ENCODE results near the gene PHLPP2.

Gene PHLPP2

DNA sequence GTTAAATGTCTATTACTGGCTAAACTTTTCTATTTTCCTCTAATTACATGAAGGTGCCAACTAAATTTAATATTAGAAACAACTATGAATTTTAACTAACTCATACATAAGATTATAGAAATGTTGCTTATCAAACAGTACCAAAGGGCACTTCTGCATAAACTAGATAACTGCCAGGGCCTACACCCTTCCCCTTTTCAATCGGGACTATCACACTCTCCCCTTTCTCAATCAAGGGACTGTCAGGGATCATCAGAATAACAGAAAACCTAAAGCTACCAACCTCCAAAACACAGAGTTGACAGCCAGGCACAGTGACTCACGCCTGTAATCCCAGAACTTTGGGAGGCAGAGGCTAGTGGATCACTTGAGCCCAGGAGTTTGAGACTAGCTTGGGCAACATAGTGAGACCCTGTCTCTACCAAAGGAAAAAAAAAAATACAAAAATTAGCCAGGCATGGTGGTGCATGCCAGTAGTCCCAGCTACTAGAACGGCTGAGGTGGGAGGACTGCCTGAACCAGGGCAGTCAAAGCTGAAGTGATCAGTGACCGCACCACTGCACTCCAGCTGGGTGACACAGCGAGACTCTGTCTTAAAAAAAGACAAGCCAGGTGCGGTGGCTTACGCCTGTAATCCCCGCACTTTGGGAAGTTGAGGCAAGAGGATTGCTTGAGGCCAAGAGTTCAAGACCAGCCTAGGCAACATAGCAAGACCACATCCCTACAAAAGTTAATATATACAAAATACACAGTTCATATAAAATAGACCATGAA lies 3.2 kb upstream of the PHLPP2 start:
- H3K36me3 Mint-ChIP-seq (ENCODE audit: low read depth), result peaks cover 20% of the 10 kb centered on the region
- no peak overlapping the region for H3K4me3 Mint-ChIP-seq
- H3K27ac Mint-ChIP-seq, result no peak overlapping the region
- H3K4me1 Mint-ChIP-seq (ENCODE audit: low read depth), result peaks cover 15% of the 10 kb centered on the region
- peaks cover 15% of the 10 kb centered on the region for H3K27me3 Mint-ChIP-seq (ENCODE audit: low read depth)
- H3K9me3 Mint-ChIP-seq, result no peaks in the 10 kb centered on the region

DNA sequence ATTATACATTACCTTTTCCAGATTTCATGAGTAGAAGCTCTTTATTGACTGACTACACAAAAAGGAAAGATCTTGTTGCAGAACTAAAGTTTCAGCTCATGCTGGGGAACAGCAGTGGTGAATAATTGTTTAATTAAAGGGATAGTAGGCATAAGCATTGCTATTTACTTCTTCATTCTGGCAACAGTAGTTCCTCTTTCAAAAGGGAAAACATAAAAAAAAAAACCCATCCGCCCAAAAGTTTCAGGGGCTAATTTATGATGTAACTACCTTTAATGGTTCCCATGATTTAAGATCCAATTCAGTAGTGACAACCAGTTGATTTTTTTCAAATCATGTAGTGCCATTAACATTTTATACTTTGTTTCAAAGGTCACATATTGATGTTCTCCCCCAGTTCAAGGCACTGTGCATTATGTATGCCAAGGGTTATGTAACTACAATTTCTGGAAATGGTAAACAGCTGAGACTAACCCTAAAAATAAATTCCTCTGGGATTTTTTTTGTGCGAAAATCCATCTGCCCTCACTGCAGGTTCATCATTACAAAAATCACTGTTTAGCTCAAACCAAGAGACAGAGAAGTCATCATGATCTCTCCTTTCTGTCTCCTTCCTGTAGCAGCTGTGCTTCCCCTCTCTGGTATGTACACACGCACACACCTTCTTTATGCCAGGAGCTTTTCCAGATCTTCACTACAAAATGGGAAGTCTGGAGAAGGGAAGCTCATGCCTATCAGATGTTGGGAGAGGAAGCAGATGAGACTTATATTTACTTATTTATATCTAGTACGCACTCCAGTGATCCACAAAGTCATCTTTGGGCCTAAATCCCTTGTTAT lies 2.2 kb upstream of the PHLPP2 start:
- H3K27me3 Mint-ChIP-seq (ENCODE audit: low read depth), result peaks cover 15% of the 10 kb centered on the region
- H3K27ac Mint-ChIP-seq, result no peak overlapping the region
- peaks cover 10% of the 10 kb centered on the region for H3K36me3 Mint-ChIP-seq (ENCODE audit: low read depth)
- no peaks in the 10 kb centered on the region for H3K9me3 Mint-ChIP-seq
- no peak overlapping the region for H3K4me3 Mint-ChIP-seq
- H3K4me1 Mint-ChIP-seq (ENCODE audit: low read depth), result peaks cover 23% of the 10 kb centered on the region

DNA sequence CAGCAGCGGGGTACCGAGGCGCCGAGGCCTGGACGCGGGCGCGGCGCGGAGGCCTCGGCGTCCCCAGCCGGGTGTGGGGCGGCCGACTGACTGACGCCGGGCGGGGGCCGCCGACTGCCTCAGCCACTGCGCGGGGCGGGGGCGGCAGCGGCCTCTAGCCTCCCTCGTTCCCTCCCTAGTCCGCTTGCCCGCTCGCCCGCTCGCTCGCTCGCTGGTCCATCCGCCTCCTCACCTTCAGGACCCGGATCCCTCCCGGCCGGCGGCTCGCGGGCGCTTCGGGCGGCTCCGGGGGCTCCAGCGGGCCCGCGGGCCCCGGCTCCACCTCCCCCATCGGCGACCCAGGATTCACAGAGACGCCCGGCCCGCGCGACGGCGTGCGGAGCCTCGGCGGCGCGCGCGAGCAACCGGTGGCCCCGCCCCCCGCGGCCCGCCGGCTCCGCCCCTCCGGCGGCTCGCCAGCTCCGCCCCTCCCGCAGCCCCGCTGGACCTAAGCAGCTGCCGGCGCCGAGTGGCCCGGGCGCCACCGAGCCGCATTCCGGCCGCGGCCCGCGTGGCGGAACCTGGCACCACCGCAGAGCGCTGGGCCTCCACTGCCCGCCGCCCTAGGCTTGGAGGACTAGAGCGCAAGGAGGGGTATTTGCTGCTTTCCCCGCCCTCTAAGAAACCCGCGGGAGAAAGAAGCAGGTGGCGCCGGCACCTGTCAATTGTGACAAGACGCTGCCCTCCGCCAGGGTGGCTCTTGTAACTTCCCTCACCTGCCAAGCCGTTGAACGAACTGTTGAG lies 773 bp downstream of the PHLPP2 start:
- Mint-ChIP-seq H3K4me1 (ENCODE audit: low read depth) (peaks cover 22% of the 10 kb centered on the region), H3K4me3 (peak overlapping the region; percentile 82), H3K9me3 (no peaks in the 10 kb centered on the region), H3K27ac (peak overlapping the region; percentile 69), H3K36me3 (ENCODE audit: low read depth) (no peaks in the 10 kb centered on the region), H3K27me3 (ENCODE audit: low read depth) (peaks cover 15% of the 10 kb centered on the region)

DNA sequence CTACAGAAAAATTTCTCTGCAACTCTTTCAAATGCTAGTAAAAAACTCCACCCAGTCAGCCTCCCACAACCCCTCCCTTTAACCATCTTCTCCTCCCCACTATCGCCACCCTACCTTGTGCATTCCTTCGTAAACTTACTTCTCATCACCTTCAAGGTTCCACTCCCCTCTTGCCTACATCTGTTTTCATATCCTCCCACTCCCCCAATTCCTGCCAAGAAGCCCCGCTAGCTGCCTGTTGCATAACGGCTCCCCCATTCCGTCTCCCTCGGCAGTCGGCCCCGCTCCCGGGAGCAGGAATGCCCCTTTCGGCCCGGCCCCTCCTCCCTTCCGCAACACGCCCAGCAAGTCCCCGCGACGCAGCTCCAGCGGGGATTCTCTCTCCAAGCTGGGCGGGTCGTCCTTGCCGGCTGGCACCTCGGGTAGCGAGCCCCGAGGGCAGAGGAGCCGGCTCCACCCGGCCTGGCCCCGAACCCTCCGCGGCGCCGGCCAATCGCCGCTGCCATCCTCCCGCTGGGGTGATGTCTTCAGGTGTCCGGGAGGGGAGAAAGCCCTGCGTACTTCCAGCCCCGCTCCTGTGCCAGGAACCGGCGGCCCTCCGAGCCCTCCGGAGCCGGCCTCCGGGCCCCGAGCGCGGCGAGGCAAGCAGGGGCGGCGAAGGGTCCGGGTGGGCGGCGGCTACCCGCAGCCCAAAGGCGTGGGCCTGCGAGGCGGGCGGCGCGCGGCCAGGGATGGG lies 1.5 kb downstream of the PHLPP2 start:
- Mint-ChIP-seq H3K27ac (peak overlapping the region; percentile 79), H3K4me3 (peak overlapping the region; percentile 93), H3K36me3 (ENCODE audit: low read depth) (no peaks in the 10 kb centered on the region), H3K9me3 (no peaks in the 10 kb centered on the region), H3K4me1 (ENCODE audit: low read depth) (peaks cover 22% of the 10 kb centered on the region), H3K27me3 (ENCODE audit: low read depth) (peaks cover 15% of the 10 kb centered on the region)

DNA sequence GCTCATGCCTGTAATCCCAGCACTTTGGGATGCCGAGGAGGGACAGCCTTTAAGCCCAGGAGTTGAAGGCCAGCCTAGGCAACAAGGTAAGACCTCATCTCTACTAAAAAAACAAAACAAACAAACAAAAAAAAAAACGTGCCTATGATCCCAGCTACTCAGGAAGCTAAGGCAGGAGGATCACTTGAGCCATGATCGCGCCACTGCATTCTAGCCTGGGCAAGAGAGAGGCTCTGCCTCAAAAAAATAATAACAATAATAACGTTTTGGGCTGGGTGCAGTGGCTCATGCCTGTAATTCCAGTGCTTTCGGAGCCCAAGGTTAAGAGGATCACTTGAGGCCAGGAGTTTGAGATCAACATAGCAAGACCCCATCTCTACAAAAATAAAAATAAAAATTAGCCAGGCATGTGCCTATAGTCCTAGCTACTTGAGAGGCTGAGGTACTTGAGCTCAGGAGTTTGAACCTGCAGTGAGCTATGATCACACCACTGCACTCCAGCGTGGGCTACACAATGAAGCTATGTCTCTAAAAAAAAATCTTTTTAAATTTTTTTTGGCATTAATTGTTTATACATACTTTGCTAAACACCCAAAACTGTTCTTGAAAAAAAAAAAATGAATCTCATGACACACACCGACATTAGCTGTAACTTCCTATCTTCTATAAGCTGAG lies 3.3 kb downstream of the PHLPP2 start:
- H3K9me3 Mint-ChIP-seq, result no peaks in the 10 kb centered on the region
- H3K4me3 Mint-ChIP-seq, result no peak overlapping the region
- no peak overlapping the region for H3K27ac Mint-ChIP-seq
- peaks cover 19% of the 10 kb centered on the region for H3K4me1 Mint-ChIP-seq (ENCODE audit: low read depth)
- peaks cover 2% of the 10 kb centered on the region for H3K36me3 Mint-ChIP-seq (ENCODE audit: low read depth)
- peaks cover 11% of the 10 kb centered on the region for H3K27me3 Mint-ChIP-seq (ENCODE audit: low read depth)

DNA sequence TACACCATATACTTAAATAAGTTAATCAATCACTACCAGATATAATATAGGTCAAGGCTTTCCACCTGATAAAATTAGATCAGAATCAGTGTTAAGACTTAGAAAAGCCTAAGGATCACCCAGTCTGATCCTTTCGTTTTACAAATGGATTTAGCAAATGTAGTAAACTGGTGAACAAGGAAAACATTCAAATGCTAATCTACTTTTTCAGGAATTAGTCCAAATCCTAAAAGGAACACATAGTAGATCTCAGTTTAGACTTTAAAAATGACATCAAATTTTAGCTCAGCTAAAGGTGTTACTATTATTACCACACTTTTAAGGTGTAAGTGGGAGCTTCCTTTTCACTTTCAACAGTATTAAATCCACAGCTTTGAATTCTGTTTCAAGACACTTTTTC lies 12.0 kb downstream of the PHLPP2 start:
- Mint-ChIP-seq H3K27me3 (ENCODE audit: low read depth) (no peaks in the 10 kb centered on the region), H3K36me3 (ENCODE audit: low read depth) (peaks cover 2% of the 10 kb centered on the region), H3K4me1 (ENCODE audit: low read depth) (peaks cover 4% of the 10 kb centered on the region), H3K4me3 (no peak overlapping the region), H3K27ac (no peak overlapping the region), H3K9me3 (no peaks in the 10 kb centered on the region)

DNA sequence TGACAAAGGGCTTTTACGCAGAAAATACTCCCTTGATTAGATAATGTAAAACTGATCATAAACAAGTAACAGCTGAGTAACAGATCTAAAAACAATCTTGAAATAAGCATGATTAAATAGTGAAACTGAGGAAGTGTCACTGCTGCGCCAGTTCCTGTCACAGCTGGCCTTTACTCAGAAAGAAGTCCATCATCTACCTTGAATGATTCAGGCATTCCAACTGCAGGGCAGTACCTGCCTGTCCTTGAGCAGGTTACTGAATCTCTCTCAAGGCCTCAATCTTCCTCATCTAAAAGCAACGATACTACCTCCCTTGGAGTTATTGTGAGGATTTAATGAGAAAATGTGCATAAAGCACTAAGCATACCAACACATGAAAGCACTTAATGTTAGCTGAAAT lies 12.7 kb downstream of the PHLPP2 start:
- Mint-ChIP-seq H3K27me3 (ENCODE audit: low read depth) (no peaks in the 10 kb centered on the region), H3K4me1 (ENCODE audit: low read depth) (peaks cover 4% of the 10 kb centered on the region), H3K9me3 (no peaks in the 10 kb centered on the region), H3K36me3 (ENCODE audit: low read depth) (peaks cover 2% of the 10 kb centered on the region), H3K4me3 (no peak overlapping the region), H3K27ac (no peak overlapping the region)

DNA sequence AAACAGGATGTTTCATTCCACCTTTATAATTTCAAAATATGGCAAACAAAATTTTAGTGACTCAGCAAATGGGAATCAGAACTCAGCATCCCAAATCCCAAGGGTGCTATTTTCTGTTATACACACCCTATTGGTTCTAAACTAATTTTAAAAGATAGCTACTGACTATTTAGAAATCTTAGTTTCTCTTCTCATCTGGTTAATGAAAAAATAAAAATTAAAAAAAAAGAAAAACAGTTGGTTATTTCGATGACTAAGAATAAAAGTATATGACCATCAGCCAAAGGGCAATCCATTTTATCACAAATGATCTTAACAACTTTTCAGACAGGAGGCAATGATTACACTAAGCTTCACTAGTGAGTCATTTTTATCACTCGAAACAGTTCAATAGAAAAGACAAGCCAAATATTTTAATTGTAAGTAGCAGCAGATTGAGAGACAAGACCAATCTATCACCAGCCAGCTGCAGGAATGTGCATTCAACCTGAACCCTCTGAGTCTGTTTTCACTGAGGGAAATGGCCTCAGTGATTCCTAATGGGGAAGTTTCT lies 15.2 kb downstream of the PHLPP2 start:
- Mint-ChIP-seq H3K27me3 (ENCODE audit: low read depth) (no peaks in the 10 kb centered on the region), H3K27ac (no peak overlapping the region), H3K4me3 (no peak overlapping the region), H3K36me3 (ENCODE audit: low read depth) (no peaks in the 10 kb centered on the region), H3K4me1 (ENCODE audit: low read depth) (peaks cover 2% of the 10 kb centered on the region), H3K9me3 (no peaks in the 10 kb centered on the region)

DNA sequence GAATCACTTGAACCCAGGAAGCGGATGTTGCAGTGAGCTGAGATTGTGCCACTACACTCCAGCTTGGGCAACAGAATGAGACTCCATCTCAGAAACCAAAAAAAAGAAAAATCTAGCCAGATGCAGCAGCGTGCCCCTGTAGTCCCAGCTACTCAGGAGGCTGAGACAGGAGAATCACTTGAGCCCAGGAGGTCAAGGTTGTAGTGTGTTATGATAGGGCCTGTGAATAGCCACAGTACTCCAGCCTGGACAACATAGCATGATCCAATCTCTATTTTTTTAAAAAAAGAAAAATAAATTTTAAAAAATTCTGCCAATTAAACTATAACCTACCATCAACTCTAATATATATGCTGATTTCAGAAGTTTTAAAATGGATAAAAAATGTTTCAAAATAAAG lies 15.8 kb downstream of the PHLPP2 start:
- Mint-ChIP-seq H3K4me1 (ENCODE audit: low read depth) (peaks cover 2% of the 10 kb centered on the region), H3K27me3 (ENCODE audit: low read depth) (no peaks in the 10 kb centered on the region), H3K27ac (no peak overlapping the region), H3K9me3 (no peaks in the 10 kb centered on the region), H3K4me3 (no peak overlapping the region), H3K36me3 (ENCODE audit: low read depth) (no peaks in the 10 kb centered on the region)

DNA sequence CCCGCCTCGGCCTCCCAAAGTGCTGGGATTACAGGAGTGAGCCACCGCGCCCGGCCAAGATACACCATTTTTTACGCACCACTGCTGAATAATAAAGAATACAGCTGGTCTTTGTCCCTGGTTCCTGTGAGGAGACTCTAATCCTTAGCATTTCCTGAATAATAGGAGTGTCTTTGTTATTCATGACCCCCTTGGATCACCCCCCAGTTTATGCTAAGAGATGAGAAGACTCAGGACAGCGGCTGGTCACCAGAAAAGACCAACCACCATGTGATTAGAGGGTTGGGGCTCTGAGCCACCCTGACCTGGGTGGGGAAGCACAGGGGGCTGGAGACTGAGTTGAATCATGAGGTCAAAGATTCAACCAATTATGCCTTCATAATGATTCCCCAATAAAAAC lies 17.3 kb downstream of the PHLPP2 start:
- Mint-ChIP-seq H3K36me3 (ENCODE audit: low read depth) (no peaks in the 10 kb centered on the region), H3K27me3 (ENCODE audit: low read depth) (no peaks in the 10 kb centered on the region), H3K4me3 (no peak overlapping the region), H3K27ac (no peak overlapping the region), H3K9me3 (no peaks in the 10 kb centered on the region), H3K4me1 (ENCODE audit: low read depth) (peaks cover 2% of the 10 kb centered on the region)

DNA sequence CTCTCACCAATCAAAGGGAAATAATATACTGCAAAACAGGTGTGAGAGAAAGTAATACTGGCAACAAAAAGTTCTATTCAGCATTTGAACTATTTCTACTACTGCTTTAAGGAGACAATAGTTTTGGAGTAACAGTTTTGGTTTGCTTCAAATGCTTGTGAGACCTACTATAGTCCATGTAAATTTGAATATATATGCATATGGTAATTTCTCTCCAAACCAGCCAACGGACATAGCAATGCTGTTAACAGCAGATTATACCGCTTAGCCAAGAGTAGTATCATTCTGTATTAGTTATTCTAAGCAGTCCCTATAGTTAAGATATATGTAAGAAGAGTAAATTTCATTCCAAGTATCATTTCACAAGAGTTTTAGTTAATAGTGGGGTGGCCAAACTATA lies 18.5 kb downstream of the PHLPP2 start:
- Mint-ChIP-seq H3K4me3 (no peak overlapping the region), H3K27me3 (ENCODE audit: low read depth) (no peaks in the 10 kb centered on the region), H3K4me1 (ENCODE audit: low read depth) (no peaks in the 10 kb centered on the region), H3K9me3 (no peaks in the 10 kb centered on the region), H3K36me3 (ENCODE audit: low read depth) (no peaks in the 10 kb centered on the region), H3K27ac (no peak overlapping the region)

DNA sequence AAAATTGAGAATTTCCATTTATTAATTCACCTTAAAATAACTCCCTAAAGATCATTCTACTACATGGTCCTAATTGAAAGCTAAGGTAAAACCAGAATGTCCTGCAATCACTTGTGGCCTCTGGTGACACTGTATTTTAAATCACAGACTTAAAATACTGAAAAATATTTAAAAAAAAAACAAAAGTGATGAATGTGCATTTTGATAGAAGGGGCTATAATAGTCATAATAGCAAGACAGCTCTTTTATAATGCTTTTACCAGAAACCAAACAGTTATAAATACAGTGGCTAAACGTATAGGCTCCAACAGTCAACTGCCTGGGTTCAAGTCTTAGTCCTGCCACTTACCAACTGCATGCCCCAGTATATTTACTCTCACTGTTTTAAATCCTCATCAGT lies 21.2 kb downstream of the PHLPP2 start:
- H3K27ac Mint-ChIP-seq, result no peak overlapping the region
- H3K4me3 Mint-ChIP-seq, result no peak overlapping the region
- H3K9me3 Mint-ChIP-seq, result no peaks in the 10 kb centered on the region

DNA sequence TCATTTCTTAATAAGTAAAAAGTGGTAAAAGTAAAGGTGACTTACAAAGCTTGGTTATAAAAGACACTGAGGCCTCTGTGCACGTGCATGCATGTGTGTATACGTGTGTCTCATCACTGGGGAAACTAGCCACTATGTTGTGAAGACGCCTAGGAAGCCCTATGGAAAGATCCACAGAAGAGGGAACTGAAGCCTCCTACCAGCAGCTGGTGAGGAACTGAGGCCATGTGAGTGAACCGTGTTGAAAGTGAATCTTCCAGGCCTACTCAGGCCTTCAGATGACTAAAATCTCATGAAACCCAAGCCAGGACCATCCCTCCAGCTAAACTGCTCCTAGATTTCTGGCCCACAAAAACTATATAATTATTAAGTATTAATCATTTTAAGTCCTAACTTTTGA lies 23.7 kb downstream of the PHLPP2 start:
- H3K36me3 Mint-ChIP-seq (ENCODE audit: low read depth), result no peaks in the 10 kb centered on the region
- no peaks in the 10 kb centered on the region for H3K27me3 Mint-ChIP-seq (ENCODE audit: low read depth)
- no peaks in the 10 kb centered on the region for H3K9me3 Mint-ChIP-seq
- H3K4me1 Mint-ChIP-seq (ENCODE audit: low read depth), result peaks cover 2% of the 10 kb centered on the region
- no peak overlapping the region for H3K27ac Mint-ChIP-seq
- H3K4me3 Mint-ChIP-seq, result no peak overlapping the region

More for the DNA sequence above, 21.2 kb downstream of the PHLPP2 start:
- no peaks in the 10 kb centered on the region for H3K36me3 Mint-ChIP-seq (ENCODE audit: low read depth)
- no peaks in the 10 kb centered on the region for H3K27me3 Mint-ChIP-seq (ENCODE audit: low read depth)
- H3K4me1 Mint-ChIP-seq (ENCODE audit: low read depth), result no peaks in the 10 kb centered on the region
